K562 (cell line): ENCODE results near the gene PNKD. TPM values are rescaled to one million over a fixed set of nuclear protein-coding genes. Genes with fewer than 3 reads are reported as not detected.
A peak's percentile ranks its signal among the peaks of the same experiment; 100 is the strongest.

Source experiments
- ATAC-seq: fragments of 200-7000 bp; cut with Tn5 transposase; 3 replicates; pipeline ENCODE4 v1.9.1; 2020; ENCODE audit warnings: moderate library complexity
- BruUV-seq: library from RNA; stranded (reverse); fragments of 400-500 nt; replicated peaks from 2 replicates; lab custom pipeline; 2021; lab: Mats Ljungman, UMichigan
- CTCF ChIA-PET: fragments of 300-600 bp; formaldehyde crosslinking; extraction: SDS; loops from one replicate; lab custom pipeline; 2021; ENCODE audit warnings: low intra/inter-chr PET ratio; lab: Yijun Ruan, JAX
- POLR2A ChIA-PET: fragments of 300-600, 350-650 bp; sonication (Branson Sonifier 250); formaldehyde crosslinking; extraction: SDS; loops from one replicate; lab custom pipeline; 2021; ENCODE audit warnings: antibody characterized with exemption, inconsistent platforms; lab: Yijun Ruan, JAX
- DNase-seq, 4 experiments: peaks; one replicate each; pipeline versions ENCODE4 v3.0.0 to v3.0.0-alpha.2; 2011 to 2018; ENCODE audit warnings: low spot score in 3 of 4, mixed read lengths in 3 of 4; ENCODE audit errors: extremely low read depth in 1 of 4
- FAIRE-seq: peaks from 2 replicates; lab custom pipeline; 2011; peaks lifted over from hg19 to GRCh38; lab: Jason Lieb, UNC
- H2AFZ ChIP-seq: 2 replicates; pipeline ENCODE4 v1.6.0; 2011; ENCODE audit warnings: low read depth, low read length, control low read depth, inconsistent platforms
- H3K27ac ChIP-seq: fragments of 200-600 bp; 3 replicates; pipeline ENCODE4 v1.8.0; 2011; ENCODE audit warnings: low read depth, mild to moderate bottlenecking, control low read depth, inconsistent platforms, low read length, moderate library complexity, mixed read lengths; ENCODE audit errors: extremely low read depth
- H3K27me3 ChIP-seq, 2 experiments: fragments of 300-600 bp in 1 of 2; 2 replicates in 1 of 2; 3 replicates in 1 of 2; pipeline versions ENCODE4 v1.6.0 to v1.8.0; 2011; ENCODE audit warnings: inconsistent platforms in 2 of 2, low read length in 2 of 2, mild to moderate bottlenecking in 1 of 2, mixed read lengths in 1 of 2, moderate library complexity in 1 of 2; ENCODE audit not compliant: control insufficient read depth in 2 of 2, insufficient read depth in 2 of 2
- H3K36me3 ChIP-seq: fragments of 300-600 bp; 3 replicates; pipeline ENCODE4 v1.8.0; 2011; ENCODE audit warnings: mild to moderate bottlenecking, low read length, inconsistent platforms; ENCODE audit not compliant: control insufficient read depth, insufficient read depth
- H3K4me1 ChIP-seq, 2 experiments: fragments of 200-600 bp in 1 of 2; replicated peaks in 1 of 2; 2 replicates in 1 of 2; 3 replicates in 1 of 2; pipeline versions ENCODE4 v1.5.1 to v1.8.0; 2011; ENCODE audit warnings: inconsistent platforms in 2 of 2, low read length in 2 of 2, mild to moderate bottlenecking in 1 of 2, mixed read lengths in 1 of 2, moderate library complexity in 1 of 2; ENCODE audit not compliant: control insufficient read depth in 2 of 2, insufficient read depth in 2 of 2
- H3K4me2 ChIP-seq: 2 replicates; pipeline ENCODE4 v1.6.1; 2011; ENCODE audit warnings: low read length, control low read depth, inconsistent platforms, mixed read lengths; ENCODE audit not compliant: insufficient read depth
- H3K4me3 ChIP-seq: fragments of 200-600 bp; sonication (generic), shearing (Covaris generic); 2 replicates; pipeline ENCODE4 v1.5.1; 2016; ENCODE audit warnings: control low read depth, inconsistent platforms
- H3K79me2 ChIP-seq: fragments of 200-600 bp; 3 replicates; pipeline ENCODE4 v1.8.0; 2011; ENCODE audit warnings: low read length, inconsistent platforms; ENCODE audit not compliant: control insufficient read depth, insufficient read depth
- H3K9ac ChIP-seq, 2 experiments: 2 replicates each; pipeline versions ENCODE4 v1.6.0 to v1.6.1; 2011; ENCODE audit warnings: low read depth in 2 of 2, low read length in 2 of 2, control low read depth in 1 of 2, inconsistent platforms in 1 of 2, mild to moderate bottlenecking in 1 of 2, mixed read lengths in 1 of 2; ENCODE audit not compliant: insufficient read depth in 1 of 2
- H3K9me1 ChIP-seq: one replicate; pipeline ENCODE4 v1.6.0; 2011; ENCODE audit warnings: inconsistent platforms, mild to moderate bottlenecking, low read length, moderate library complexity; ENCODE audit not compliant: control insufficient read depth, insufficient read depth
- H3K9me3 ChIP-seq: replicated peaks from 2 replicates; pipeline ENCODE4 v1.5.1; 2011; ENCODE audit warnings: low read depth, low read length, inconsistent platforms; ENCODE audit not compliant: control insufficient read depth, insufficient read depth
- H4K20me1 ChIP-seq: replicated peaks from 2 replicates; pipeline ENCODE4 v1.6.1; 2011; ENCODE audit warnings: low read length, inconsistent platforms, mixed read lengths; ENCODE audit not compliant: control insufficient read depth, insufficient read depth
- BCOR ChIP-seq: fragments of 450-650 bp; IDR thresholded peaks from 2 replicates; pipeline ENCODE4 v1.6.1; 2016
- FOXK2 ChIP-seq, 2 experiments: fragments of 450-650 bp; IDR thresholded peaks in 1 of 2; conservative IDR thresholded peaks in 1 of 2; 2 replicates each; pipeline ENCODE4 v1.6.1; 2016; ENCODE audit warnings: low read depth in 2 of 2, mild to moderate bottlenecking in 1 of 2
- GTF2A2 ChIP-seq: IDR thresholded peaks from 2 replicates; pipeline ENCODE4 v1.6.1; 2016; ENCODE audit warnings: mild to moderate bottlenecking, missing genetic modification characterization, missing compliant biosample characterization
- HDAC8 ChIP-seq: fragments of 450-650 bp; IDR thresholded peaks from 2 replicates; pipeline ENCODE4 v1.6.1; 2016; ENCODE audit warnings: mild to moderate bottlenecking, missing genetic modification characterization, moderate library complexity, missing compliant biosample characterization
- HIVEP1 ChIP-seq: fragments of 250-450 bp; sonication (Bioruptor Pico); IDR thresholded peaks from 2 replicates; pipeline ENCODE4 v1.4.0; 2020; ENCODE audit warnings: mild to moderate bottlenecking
- HNRNPK ChIP-seq: fragments of 200-400 bp; formaldehyde crosslinking; IDR thresholded peaks from one replicate; pipeline ENCODE4 v1.6.1; 2018; ENCODE audit warnings: mild to moderate bottlenecking, low read depth, low read length; ENCODE audit not compliant: poor library complexity, severe bottlenecking
- NCOA6 ChIP-seq: fragments of 450-650 bp; IDR thresholded peaks from 2 replicates; pipeline ENCODE4 v1.6.1; 2017; ENCODE audit warnings: mild to moderate bottlenecking
- PCBP1 ChIP-seq: fragments of 200-400 bp; formaldehyde crosslinking; IDR thresholded peaks from 2 replicates; pipeline ENCODE4 v1.6.1; 2018; ENCODE audit warnings: mild to moderate bottlenecking, low read depth, low read length; ENCODE audit not compliant: poor library complexity, severe bottlenecking
- POLR2B ChIP-seq: fragments of 450-650 bp; IDR thresholded peaks from 2 replicates; pipeline ENCODE4 v1.6.1; 2018; ENCODE audit warnings: low read depth; ENCODE audit not compliant: partially characterized antibody
- RFX5 ChIP-seq: IDR thresholded peaks from 2 replicates; pipeline ENCODE4 v1.6.1; 2011; ENCODE audit warnings: low read depth, mild to moderate bottlenecking, improper control_type of control experiment, low read length
- TAL1 ChIP-seq: fragments of 450-650 bp; IDR thresholded peaks from 2 replicates; pipeline ENCODE4 v1.6.1; 2016; ENCODE audit warnings: mild to moderate bottlenecking
- XRCC3 ChIP-seq: fragments of 450-650 bp; IDR thresholded peaks from 2 replicates; pipeline ENCODE4 v1.6.1; 2017; ENCODE audit warnings: mild to moderate bottlenecking, moderate library complexity
- ZKSCAN3 ChIP-seq: fragments of 250-450 bp; sonication (Bioruptor Pico); IDR thresholded peaks from 2 replicates; pipeline ENCODE4 v1.4.0; 2020
- ZNF23 ChIP-seq: fragments of 250-450 bp; sonication (Bioruptor Pico); IDR thresholded peaks from 2 replicates; pipeline ENCODE4 v1.4.0; 2020; ENCODE audit warnings: mild to moderate bottlenecking
- ZNF384 ChIP-seq: IDR thresholded peaks from 2 replicates; pipeline ENCODE4 v1.6.1; 2012; ENCODE audit warnings: low read depth, low read length, improper control_type of control experiment
- ZNF445 ChIP-seq: fragments of 250-450 bp; sonication (Bioruptor Pico); IDR thresholded peaks from 2 replicates; pipeline ENCODE4 v1.4.0; 2020; ENCODE audit warnings: low read depth, mild to moderate bottlenecking, moderate library complexity
- ZNF717 ChIP-seq: fragments of 250-450 bp; sonication (Bioruptor Pico); IDR thresholded peaks from 2 replicates; pipeline ENCODE4 v1.5.0; 2021
- ZSCAN29 ChIP-seq: fragments of 450-650 bp; IDR thresholded peaks from 2 replicates; pipeline ENCODE4 v1.6.1; 2017
- WGBS: fragments of 100-300 bp; shearing (Covaris generic); methylation state at CpG from one replicate; pipeline ENCODE4 v1.1.6; 2016; ENCODE audit warnings: low coverage, mixed read lengths; ENCODE audit not compliant: insufficient coverage; ENCODE audit errors: missing lambda C conversion rate; 5-methylcytosine and 5-hydroxymethylcytosine counted together
- in situ Hi-C: fragments of 300-500 bp; cut with MboI; formaldehyde crosslinking; loops from 4 replicates; pipeline ENCODE4 v1.15.0; 2018; ENCODE audit warnings: inconsistent platforms, mixed read lengths
- intact Hi-C: fragments of 100-400 bp; cut with micrococcal nuclease; formaldehyde crosslinking; loops from 2 replicates; pipeline ENCODE4 v1.14.2; 2022
- polyA plus RNA-seq, 8 experiments: library from polyadenylated mRNA; depleted of rRNA in 4 of 8; stranded (reverse) in 5 of 8; unstranded in 3 of 8; fragments of >200 nt; fragmentation: Nextera tagmentation in 2 of 8; fragmentation: Illumina TruSeq in 1 of 8; extraction: Ambion mirVana in 2 of 8; extraction: Trizol in 1 of 8; gene quantifications; 2 replicates each; pipeline versions ENCODE4 v1.2.1 to v1.2.3, GENCODE V29; 2011 to 2014; ENCODE audit warnings: inconsistent platforms in 1 of 8, missing spikeins in 1 of 8
- total RNA-seq, 7 experiments: library from RNA; depleted of rRNA in 6 of 7; stranded (reverse); fragments of >200 nt in 6 of 7; fragmentation: Illumina TruSeq in 2 of 7; extraction: Trizol in 2 of 7; gene quantifications; 2 replicates each; pipeline versions ENCODE4 v1.2.1 to v1.2.3, GENCODE V29; 2011 to 2021; ENCODE audit warnings: low replicate concordance in 1 of 7
- TF ChIP-seq, protein P1 (sequence below): fragments of 450-650 bp; formaldehyde crosslinking; conservative IDR thresholded peaks from 2 replicates; pipeline ENCODE4 v1.4.0; 2022; ENCODE audit warnings: mild to moderate bottlenecking, missing genetic modification characterization
- TF ChIP-seq, protein P2 (sequence below): sonication (generic); formaldehyde crosslinking; IDR thresholded peaks from 2 replicates; pipeline ENCODE4 v1.5.0; 2020; ENCODE audit warnings: missing genetic modification reagents
- TF ChIP-seq, protein P3 (sequence below), 3 experiments: IDR thresholded peaks in 2 of 3; conservative IDR thresholded peaks in 1 of 3; 2 replicates each; pipeline ENCODE4 v1.5.1; 2011 to 2012; ENCODE audit warnings: low read length in 3 of 3, mild to moderate bottlenecking in 3 of 3, control low read depth in 2 of 3, improper control_type of control experiment in 1 of 3, inconsistent platforms in 1 of 3, low read depth in 1 of 3, mixed read lengths in 1 of 3, moderate library complexity in 1 of 3; ENCODE audit not compliant: insufficient read depth in 2 of 3

The PNKD gene
- total and polyA plus RNA-seq, 9 of the 15 experiments (the other 6 are each of a cell fraction or from before 2014, with no cell fraction given): 26.0 to 105 (median 60.1) TPM

DNA sequence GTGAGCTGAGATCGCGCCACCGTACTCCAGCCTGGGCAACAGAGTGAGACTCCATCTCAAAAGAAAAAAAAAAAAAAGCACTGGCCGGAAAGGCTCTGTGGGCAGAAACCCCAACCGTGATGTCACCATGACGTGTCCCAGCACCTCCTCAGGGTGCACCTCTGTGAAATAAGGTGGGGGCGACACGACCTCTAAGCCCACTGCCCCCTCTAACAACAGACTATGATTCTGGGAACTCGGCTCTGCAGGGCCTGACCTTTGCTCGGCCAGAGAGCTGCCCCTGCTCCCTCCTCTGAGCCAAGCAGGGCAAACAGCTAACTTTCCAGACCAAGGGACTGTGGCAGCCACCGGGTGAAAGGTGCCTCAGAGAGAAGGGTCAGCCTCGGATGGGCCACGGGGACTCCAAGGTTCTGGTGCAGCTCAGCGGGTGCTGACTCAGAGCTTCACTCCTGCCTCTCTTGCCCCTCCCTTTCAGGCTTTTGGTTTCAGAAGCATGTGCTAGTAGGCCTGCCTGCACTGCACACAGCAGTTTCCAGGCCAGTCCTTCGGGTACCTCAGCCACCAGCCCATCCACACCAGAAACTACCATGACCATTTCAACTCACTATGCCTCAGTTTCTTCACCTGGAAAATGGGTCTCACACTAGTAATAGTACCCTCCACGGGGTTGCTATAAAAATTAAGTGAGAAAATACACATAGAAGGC is 13.9 kb downstream of the PNKD start:
- POLR2A ChIA-PET: interaction anchor here (0.6 to 2.2 kb wide), 4 partner anchors 9 to 331 kb away, joined by 3 to 10 read pairs (median 3); no protein-coding TSS in a partner anchor
- peak; percentile 33 to 77 (median 47) for DNase-seq
- FAIRE-seq: peak; percentile 78
- TF ChIP-seq TAL1: no peak
- TF ChIP-seq BCOR: 0 out of 2 replicates have a peak, but pooled peaks have one; percentile 37
- TF ChIP-seq ZNF717 (CRISPR knock-in tag): no peak
- no peak for TF ChIP-seq FOXK2 (conservative IDR thresholded peaks at IDR 0.05 in 1 of 2, IDR thresholded peaks at IDR 0.05 in 1 of 2; ENCODE audit: low read depth in 2 of 2)
- TF ChIP-seq ZNF23 (CRISPR knock-in tag): no peak
- no peak for TF ChIP-seq ZNF384
- TF ChIP-seq, protein P1, sequence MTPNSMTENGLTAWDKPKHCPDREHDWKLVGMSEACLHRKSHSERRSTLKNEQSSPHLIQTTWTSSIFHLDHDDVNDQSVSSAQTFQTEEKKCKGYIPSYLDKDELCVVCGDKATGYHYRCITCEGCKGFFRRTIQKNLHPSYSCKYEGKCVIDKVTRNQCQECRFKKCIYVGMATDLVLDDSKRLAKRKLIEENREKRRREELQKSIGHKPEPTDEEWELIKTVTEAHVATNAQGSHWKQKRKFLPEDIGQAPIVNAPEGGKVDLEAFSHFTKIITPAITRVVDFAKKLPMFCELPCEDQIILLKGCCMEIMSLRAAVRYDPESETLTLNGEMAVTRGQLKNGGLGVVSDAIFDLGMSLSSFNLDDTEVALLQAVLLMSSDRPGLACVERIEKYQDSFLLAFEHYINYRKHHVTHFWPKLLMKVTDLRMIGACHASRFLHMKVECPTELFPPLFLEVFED (CRISPR knock-in tag): no peak
- no peak for TF ChIP-seq HNRNPK
- no peak for TF ChIP-seq PCBP1
- no peak for TF ChIP-seq HDAC8
- TF ChIP-seq XRCC3: no peak
- TF ChIP-seq, protein P2, sequence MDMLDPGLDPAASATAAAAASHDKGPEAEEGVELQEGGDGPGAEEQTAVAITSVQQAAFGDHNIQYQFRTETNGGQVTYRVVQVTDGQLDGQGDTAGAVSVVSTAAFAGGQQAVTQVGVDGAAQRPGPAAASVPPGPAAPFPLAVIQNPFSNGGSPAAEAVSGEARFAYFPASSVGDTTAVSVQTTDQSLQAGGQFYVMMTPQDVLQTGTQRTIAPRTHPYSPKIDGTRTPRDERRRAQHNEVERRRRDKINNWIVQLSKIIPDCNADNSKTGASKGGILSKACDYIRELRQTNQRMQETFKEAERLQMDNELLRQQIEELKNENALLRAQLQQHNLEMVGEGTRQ (CRISPR knock-in tag): no peak
- TF ChIP-seq RFX5: no peak
- no peak for TF ChIP-seq ZNF445 (CRISPR knock-in tag)
- TF ChIP-seq ZKSCAN3: no peak
- TF ChIP-seq POLR2B: no peak
- TF ChIP-seq, protein P3, sequence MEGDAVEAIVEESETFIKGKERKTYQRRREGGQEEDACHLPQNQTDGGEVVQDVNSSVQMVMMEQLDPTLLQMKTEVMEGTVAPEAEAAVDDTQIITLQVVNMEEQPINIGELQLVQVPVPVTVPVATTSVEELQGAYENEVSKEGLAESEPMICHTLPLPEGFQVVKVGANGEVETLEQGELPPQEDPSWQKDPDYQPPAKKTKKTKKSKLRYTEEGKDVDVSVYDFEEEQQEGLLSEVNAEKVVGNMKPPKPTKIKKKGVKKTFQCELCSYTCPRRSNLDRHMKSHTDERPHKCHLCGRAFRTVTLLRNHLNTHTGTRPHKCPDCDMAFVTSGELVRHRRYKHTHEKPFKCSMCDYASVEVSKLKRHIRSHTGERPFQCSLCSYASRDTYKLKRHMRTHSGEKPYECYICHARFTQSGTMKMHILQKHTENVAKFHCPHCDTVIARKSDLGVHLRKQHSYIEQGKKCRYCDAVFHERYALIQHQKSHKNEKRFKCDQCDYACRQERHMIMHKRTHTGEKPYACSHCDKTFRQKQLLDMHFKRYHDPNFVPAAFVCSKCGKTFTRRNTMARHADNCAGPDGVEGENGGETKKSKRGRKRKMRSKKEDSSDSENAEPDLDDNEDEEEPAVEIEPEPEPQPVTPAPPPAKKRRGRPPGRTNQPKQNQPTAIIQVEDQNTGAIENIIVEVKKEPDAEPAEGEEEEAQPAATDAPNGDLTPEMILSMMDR (IDR thresholded peaks at IDR 0.05 in 2 of 3, conservative IDR thresholded peaks at IDR 0.05 in 1 of 3; ENCODE audit: insufficient read depth in 2 of 3, low read depth in 1 of 3, low read length in 3 of 3): no peak
- no peak for TF ChIP-seq GTF2A2 (tag)
- no peak for TF ChIP-seq HIVEP1 (CRISPR knock-in tag)
- no peak for TF ChIP-seq ZSCAN29
- no peak for TF ChIP-seq NCOA6

More for the DNA sequence above, 13.9 kb downstream of the PNKD start:
- H3K9ac ChIP-seq: peak overlapping the region; percentile 10 to 12; a peak in 2 of 4 replicates
- H2AFZ ChIP-seq: no peak overlapping the region
- H3K27me3 ChIP-seq: no peaks in the 10 kb centered on the region
- H3K79me2 ChIP-seq: peaks cover 74% of the 10 kb centered on the region
- WGBS: 23% methylated on average over 8 of the region's 16 CpGs
- no peaks in the 10 kb centered on the region for H3K9me3 ChIP-seq
- intact Hi-C loops (no loop called here), in situ Hi-C loops (no loop called here)
- H3K36me3 ChIP-seq: peaks cover 70% of the 10 kb centered on the region; the same call in 2 of the 3 replicates
- H3K4me3 ChIP-seq: no peak overlapping the region
- CTCF ChIA-PET: interaction anchor here (0.6 kb wide), 1 partner anchor 11 kb away, joined by 5 read pairs; no protein-coding TSS in a partner anchor
- peak overlapping the region; percentile 58; the same call in 2 of the 3 replicates for H3K27ac ChIP-seq
- H3K4me1 ChIP-seq: peaks cover 32 to 44% of the 10 kb centered on the region in 2 experiments
- H3K9me1 ChIP-seq: no peaks in the 10 kb centered on the region
- ATAC-seq: peak; percentile 26
- H3K4me2 ChIP-seq: peak overlapping the region; percentile 38; the same call in 1 of the 2 replicates
- peaks cover 11% of the 10 kb centered on the region for H4K20me1 ChIP-seq
- BruUV-seq: no TSS peak
